OCI-LY3 (cell line): ENCODE measurements around the gene SYTL5.

Experiments
- H2AFZ ChIP-seq: fragments of 200-600, 300-600 bp; shearing (Covaris generic); 2 replicates; pipeline ENCODE4 v1.6.0; 2014; ENCODE audit warnings: antibody characterized with exemption, low read depth, low read length
- H3K27ac ChIP-seq: fragments of 200-600, 300-600 bp; sonication (generic); 2 replicates; pipeline ENCODE4 v1.5.1; 2014; ENCODE audit warnings: mild to moderate bottlenecking, low read length, moderate library complexity, mixed read lengths
- H3K27me3 ChIP-seq: fragments of 200-600, 300-600 bp; sonication (generic); 2 replicates; pipeline ENCODE4 v1.6.1; 2014; ENCODE audit warnings: low read depth, low read length, mixed read lengths
- H3K36me3 ChIP-seq: fragments of 200-600, 300-600 bp; sonication (generic); replicated peaks from 2 replicates; pipeline ENCODE3; 2014; ENCODE audit warnings: low read depth, low read length, mixed read lengths
- H3K4me1 ChIP-seq: fragments of 300-600, 200-600 bp; sonication (generic); 2 replicates; pipeline ENCODE4 v1.6.1; 2014; ENCODE audit warnings: low read length, mixed read lengths
- H3K4me2 ChIP-seq: fragments of 200-600, 300-600 bp; sonication (generic); 2 replicates; pipeline ENCODE4 v1.6.1; 2014; ENCODE audit warnings: low read length, mixed read lengths
- H3K4me3 ChIP-seq: fragments of 300-600, 200-600 bp; sonication (generic); 2 replicates; pipeline ENCODE4 v1.5.1; 2014; ENCODE audit warnings: antibody characterized with exemption, mild to moderate bottlenecking, low read length, moderate library complexity
- H3K79me2 ChIP-seq: fragments of 300-600, 200-600 bp; shearing (Covaris generic); 2 replicates; pipeline ENCODE4 v1.6.1; 2014; ENCODE audit warnings: mild to moderate bottlenecking, low read length, mixed read lengths
- H3K9ac ChIP-seq: fragments of 300-600, 200-600 bp; shearing (Covaris generic); 2 replicates; pipeline ENCODE4 v1.6.0; 2014; ENCODE audit warnings: mild to moderate bottlenecking, low read length, moderate library complexity
- H3K9me3 ChIP-seq: fragments of 200-600, 300-600 bp; shearing (Covaris generic); 2 replicates; pipeline ENCODE4 v1.6.1; 2014; ENCODE audit warnings: low read length, mixed read lengths; ENCODE audit not compliant: insufficient read depth
- H4K20me1 ChIP-seq: fragments of 200-600, 300-600 bp; sonication (generic); 2 replicates; pipeline ENCODE4 v1.6.1; 2016; ENCODE audit warnings: low read length, mixed read lengths; ENCODE audit not compliant: insufficient read depth
- EZH2phosphoT487 ChIP-seq: fragments of 200-600 bp; shearing (Covaris generic); IDR thresholded peaks from 2 replicates; pipeline ENCODE4 v1.6.1; 2018; ENCODE audit warnings: antibody characterized with exemption, mixed run types, low read depth
- TF ChIP-seq, protein P1 (sequence below): fragments of 200-600, 300-600 bp; sonication (generic); IDR thresholded peaks from 2 replicates; pipeline ENCODE4 v1.5.1; 2014; ENCODE audit warnings: antibody characterized with exemption, low read length, low read depth

Gene SYTL5

DNA sequence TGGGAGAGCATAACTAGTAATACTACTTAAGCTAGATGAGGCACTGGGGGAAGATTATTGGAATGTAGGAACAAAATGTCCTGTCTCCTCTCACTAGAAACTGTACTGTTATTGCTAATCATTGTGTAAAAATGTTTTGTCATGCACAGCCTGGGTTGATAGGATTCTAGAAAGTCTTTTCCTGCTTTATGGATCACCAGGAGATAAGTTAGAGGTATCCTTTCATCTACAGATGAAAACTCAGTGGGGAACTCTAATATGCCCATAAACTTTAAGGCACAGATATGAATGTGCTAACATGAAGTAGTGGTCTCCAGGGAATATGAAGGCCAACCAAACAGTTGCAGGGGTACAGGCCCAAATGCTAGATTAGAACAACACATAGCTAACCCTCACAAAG is 156.8 kb downstream of the SYTL5 start:
- no peak overlapping the region for H2AFZ ChIP-seq
- no peak for TF ChIP-seq EZH2phosphoT487
- TF ChIP-seq, protein P1, sequence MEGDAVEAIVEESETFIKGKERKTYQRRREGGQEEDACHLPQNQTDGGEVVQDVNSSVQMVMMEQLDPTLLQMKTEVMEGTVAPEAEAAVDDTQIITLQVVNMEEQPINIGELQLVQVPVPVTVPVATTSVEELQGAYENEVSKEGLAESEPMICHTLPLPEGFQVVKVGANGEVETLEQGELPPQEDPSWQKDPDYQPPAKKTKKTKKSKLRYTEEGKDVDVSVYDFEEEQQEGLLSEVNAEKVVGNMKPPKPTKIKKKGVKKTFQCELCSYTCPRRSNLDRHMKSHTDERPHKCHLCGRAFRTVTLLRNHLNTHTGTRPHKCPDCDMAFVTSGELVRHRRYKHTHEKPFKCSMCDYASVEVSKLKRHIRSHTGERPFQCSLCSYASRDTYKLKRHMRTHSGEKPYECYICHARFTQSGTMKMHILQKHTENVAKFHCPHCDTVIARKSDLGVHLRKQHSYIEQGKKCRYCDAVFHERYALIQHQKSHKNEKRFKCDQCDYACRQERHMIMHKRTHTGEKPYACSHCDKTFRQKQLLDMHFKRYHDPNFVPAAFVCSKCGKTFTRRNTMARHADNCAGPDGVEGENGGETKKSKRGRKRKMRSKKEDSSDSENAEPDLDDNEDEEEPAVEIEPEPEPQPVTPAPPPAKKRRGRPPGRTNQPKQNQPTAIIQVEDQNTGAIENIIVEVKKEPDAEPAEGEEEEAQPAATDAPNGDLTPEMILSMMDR, result no peak
- H4K20me1 ChIP-seq, result no peaks in the 10 kb centered on the region
- no peaks in the 10 kb centered on the region for H3K9me3 ChIP-seq
- no peaks in the 10 kb centered on the region for H3K27me3 ChIP-seq
- no peaks in the 10 kb centered on the region for H3K4me1 ChIP-seq
- no peak overlapping the region for H3K9ac ChIP-seq
- no peaks in the 10 kb centered on the region for H3K79me2 ChIP-seq
- H3K27ac ChIP-seq, result no peak overlapping the region
- H3K4me3 ChIP-seq, result no peak overlapping the region
- H3K4me2 ChIP-seq, result no peak overlapping the region
- H3K36me3 ChIP-seq, result no peaks in the 10 kb centered on the region

DNA sequence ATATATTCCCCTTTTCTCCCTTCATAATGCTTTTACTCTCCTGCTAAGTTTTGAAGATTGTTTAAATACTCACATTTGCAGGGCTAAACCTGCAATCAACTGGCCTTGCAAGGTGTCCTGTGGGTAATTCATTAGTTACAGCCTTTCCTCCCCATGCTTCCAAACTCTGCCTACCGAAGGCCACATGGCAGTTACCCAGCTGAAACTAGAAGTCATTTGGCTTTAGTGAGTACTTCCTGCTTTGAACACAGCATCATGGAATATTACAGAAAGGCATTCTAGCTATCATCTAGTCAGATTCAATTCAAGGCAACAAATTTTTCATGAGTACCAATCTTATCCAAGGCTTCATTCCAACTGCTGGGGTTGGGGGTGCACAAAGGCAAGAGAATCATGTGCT is 158.7 kb downstream of the SYTL5 start:
- TF ChIP-seq, protein P1, result no peak
- no peak for TF ChIP-seq EZH2phosphoT487
- H2AFZ ChIP-seq, result no peak overlapping the region

DNA sequence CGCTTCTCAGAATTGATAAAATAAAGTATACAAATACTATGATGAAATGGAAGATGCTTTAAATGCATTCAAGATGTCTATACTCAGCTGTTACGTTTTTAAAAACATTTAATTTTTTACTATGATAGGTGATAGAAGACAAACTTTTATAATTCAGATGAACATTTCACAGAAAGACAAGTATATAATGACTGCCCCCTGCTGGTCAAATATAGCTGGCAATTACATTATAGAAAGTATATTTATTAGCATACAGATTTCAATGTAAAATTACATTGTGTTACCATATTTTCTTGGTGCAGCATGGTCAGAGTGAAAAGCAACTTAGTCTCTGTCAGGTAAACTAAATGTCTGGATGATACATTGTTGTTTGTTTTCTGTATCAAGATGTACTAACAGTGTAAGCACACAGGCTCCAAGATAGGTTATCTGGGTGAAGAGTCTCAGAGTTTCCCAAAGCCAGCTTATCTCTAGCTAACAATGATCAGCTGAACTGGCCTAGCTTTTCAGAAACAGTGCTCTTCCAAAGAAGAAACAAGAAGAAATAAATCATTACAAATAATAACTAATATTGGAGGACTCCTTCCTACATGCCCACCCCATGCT is 160.2 kb downstream of the SYTL5 start:
- H3K4me3 ChIP-seq, result no peak overlapping the region
- H3K36me3 ChIP-seq, result no peaks in the 10 kb centered on the region
- H3K4me2 ChIP-seq, result no peak overlapping the region
- no peaks in the 10 kb centered on the region for H3K27me3 ChIP-seq
- H3K9me3 ChIP-seq, result no peaks in the 10 kb centered on the region
- H4K20me1 ChIP-seq, result no peaks in the 10 kb centered on the region
- no peak overlapping the region for H3K9ac ChIP-seq
- no peak overlapping the region for H2AFZ ChIP-seq
- no peaks in the 10 kb centered on the region for H3K4me1 ChIP-seq
- no peaks in the 10 kb centered on the region for H3K79me2 ChIP-seq
- TF ChIP-seq, protein P1, result peak; percentile 71
- no peak for TF ChIP-seq EZH2phosphoT487
- H3K27ac ChIP-seq, result no peak overlapping the region

More for the DNA sequence above, 158.7 kb downstream of the SYTL5 start:
- Histone ChIP-seq H3K27me3 (no peaks in the 10 kb centered on the region), H3K4me2 (no peak overlapping the region), H3K4me1 (no peaks in the 10 kb centered on the region), H3K4me3 (no peak overlapping the region), H3K9me3 (no peaks in the 10 kb centered on the region), H3K36me3 (no peaks in the 10 kb centered on the region), H4K20me1 (no peaks in the 10 kb centered on the region), H3K27ac (no peak overlapping the region), H3K79me2 (no peaks in the 10 kb centered on the region), H3K9ac (no peak overlapping the region)

DNA sequence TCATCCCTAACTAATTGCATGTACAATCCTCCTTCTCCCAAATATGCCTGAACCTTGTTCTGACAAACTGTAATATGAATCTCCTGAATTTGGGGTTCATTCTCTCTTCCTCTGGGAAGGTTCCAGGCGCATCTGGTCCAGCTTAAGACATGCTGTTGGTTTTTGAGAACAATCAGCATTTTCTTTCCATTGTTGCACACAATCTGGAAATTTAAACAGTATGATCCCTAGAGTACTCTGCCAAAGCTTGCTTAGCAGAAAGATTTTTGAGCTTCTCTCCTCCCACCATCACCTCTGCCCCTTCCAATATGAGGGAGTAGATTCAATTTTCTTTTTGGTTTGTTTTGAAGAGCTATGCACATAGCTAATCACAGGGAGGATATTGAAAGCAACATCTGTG is 164.2 kb downstream of the SYTL5 start:
- no peaks in the 10 kb centered on the region for H4K20me1 ChIP-seq
- no peak overlapping the region for H3K4me3 ChIP-seq
- no peak overlapping the region for H3K4me2 ChIP-seq
- H3K27me3 ChIP-seq, result no peaks in the 10 kb centered on the region
- H3K4me1 ChIP-seq, result no peaks in the 10 kb centered on the region
- no peak overlapping the region for H3K27ac ChIP-seq
- no peaks in the 10 kb centered on the region for H3K36me3 ChIP-seq
- H3K9ac ChIP-seq, result no peak overlapping the region
- no peaks in the 10 kb centered on the region for H3K9me3 ChIP-seq
- H3K79me2 ChIP-seq, result no peaks in the 10 kb centered on the region
- H2AFZ ChIP-seq, result no peak overlapping the region
- TF ChIP-seq EZH2phosphoT487, result no peak
- TF ChIP-seq, protein P1, result no peak
